Bronchial epithelial cell (primary cell): Measurements from ENCODE around the gene CRP. TPM values are rescaled to one million over a fixed set of nuclear protein-coding genes. Genes with fewer than 3 reads are reported as not detected.

ENCODE experiments used
- DNase-seq: peaks from one replicate; pipeline ENCODE4 v3.0.0-alpha.2; 2010; ENCODE audit warnings: low read depth
- FAIRE-seq: peaks from 2 replicates; lab custom pipeline; 2011; peaks lifted over from hg19 to GRCh38; lab: Jason Lieb, UNC
- H3K27me3 ChIP-seq: 2 replicates; pipeline ENCODE4 v1.5.1; 2011; ENCODE audit warnings: low read length; ENCODE audit not compliant: control insufficient read depth, insufficient read depth
- H3K36me3 ChIP-seq: 2 replicates; pipeline ENCODE4 v1.5.1; 2011; ENCODE audit warnings: low read length; ENCODE audit not compliant: control insufficient read depth, insufficient read depth
- H3K4me3 ChIP-seq: 2 replicates; pipeline ENCODE4 v1.5.1; 2011; ENCODE audit warnings: mild to moderate bottlenecking, low read depth, low read length, control low read depth
- CTCF ChIP-seq: IDR thresholded peaks from 2 replicates; pipeline ENCODE4 v1.5.1; 2011; ENCODE audit warnings: mild to moderate bottlenecking, moderate library complexity, low read length, control low read depth, inconsistent platforms; ENCODE audit not compliant: insufficient read depth, severe bottlenecking
- total RNA-seq: library from RNA; depleted of rRNA; stranded (reverse); fragments of >200 nt; gene quantifications from 2 replicates; pipeline ENCODE4 v1.2.1, GENCODE V29; 2014

CRP gene
- total RNA-seq, 1 donor from 2014 or later, result not detected

- H3K27me3 ChIP-seq, result no peaks in the 10 kb centered on the region
- no peaks in the 10 kb centered on the region for H3K36me3 ChIP-seq
- FAIRE-seq (no peak), DNase-seq (no peak)
- no peak for TF ChIP-seq CTCF
- no peak overlapping the region for H3K4me3 ChIP-seq
These were observed 6.7 kb downstream of the CRP start for GRCh38 chr1:159707472-159708260.

GRCh38 chr1:159705904-159706256 lies 8.5 kb downstream of the CRP start:
- no peak overlapping the region for H3K4me3 ChIP-seq
- DNase-seq, result no peak
- no peaks in the 10 kb centered on the region for H3K36me3 ChIP-seq
- FAIRE-seq, result no peak
- no peak for TF ChIP-seq CTCF
- no peaks in the 10 kb centered on the region for H3K27me3 ChIP-seq

GRCh38 chr1:159705251-159705903 lies 9.0 kb downstream of the CRP start:
- Histone ChIP-seq H3K4me3 (no peak overlapping the region), H3K36me3 (no peaks in the 10 kb centered on the region), H3K27me3 (no peaks in the 10 kb centered on the region)
- no peak for TF ChIP-seq CTCF
- FAIRE-seq (no peak), DNase-seq (no peak)

- no peak for DNase-seq
- no peak for FAIRE-seq
- Histone ChIP-seq H3K4me3 (no peak overlapping the region), H3K27me3 (no peaks in the 10 kb centered on the region), H3K36me3 (no peaks in the 10 kb centered on the region)
- TF ChIP-seq CTCF, result no peak
These were observed 9.9 kb downstream of the CRP start for GRCh38 chr1:159704481-159704880.

GRCh38 chr1:159700312-159700711 lies 14.1 kb downstream of the CRP start:
- no peak for FAIRE-seq
- no peak for DNase-seq
- no peak for TF ChIP-seq CTCF
- Histone ChIP-seq H3K27me3 (no peaks in the 10 kb centered on the region), H3K4me3 (no peak overlapping the region), H3K36me3 (no peaks in the 10 kb centered on the region)

GRCh38 chr1:159699653-159700052 lies 14.7 kb downstream of the CRP start:
- FAIRE-seq (no peak), DNase-seq (no peak)
- Histone ChIP-seq H3K36me3 (no peaks in the 10 kb centered on the region), H3K4me3 (no peak overlapping the region), H3K27me3 (no peaks in the 10 kb centered on the region)
- no peak for TF ChIP-seq CTCF
